AG04450 (cell line): Measurements from ENCODE around the gene RMRP. TPM values are rescaled to one million over a fixed set of nuclear protein-coding genes. Genes with fewer than 3 reads are reported as not detected.
A peak's percentile ranks its signal among the peaks of the same experiment; 100 is the strongest.

ENCODE experiments used
- CTCF ChIA-PET: fragments of 300-600, 350-600 bp; formaldehyde crosslinking; extraction: SDS; loops from one replicate; lab custom pipeline; 2022; ENCODE audit warnings: antibody characterized with exemption, inconsistent platforms; lab: Charles Lee
- POLR2A ChIA-PET: fragments of 350-600 bp; formaldehyde crosslinking; extraction: SDS; loops from one replicate; lab custom pipeline; 2021; ENCODE audit warnings: antibody characterized with exemption, inconsistent platforms; lab: Yijun Ruan, JAX
- DNase-seq: peaks from one replicate; pipeline ENCODE4 v3.0.0-alpha.2; 2011; ENCODE audit warnings: low read depth, low spot score
- H3K27ac ChIP-seq: one replicate; pipeline ENCODE4 v1.5.1; 2012; ENCODE audit warnings: low read depth, low read length, control low read depth
- H3K27me3 ChIP-seq: one replicate; pipeline ENCODE4 v1.6.0; 2012; ENCODE audit warnings: low read length; ENCODE audit not compliant: control insufficient read depth, insufficient read depth
- H3K4me3 ChIP-seq: 2 replicates; pipeline ENCODE4 v1.5.1; 2011; ENCODE audit warnings: mild to moderate bottlenecking, low read depth, low read length, control low read depth
- H3K9me3 ChIP-seq: 2 replicates; pipeline ENCODE4 v1.5.1; 2012; ENCODE audit warnings: low read length; ENCODE audit not compliant: control insufficient read depth, insufficient read depth
- polyA plus RNA-seq: library from polyadenylated mRNA; depleted of rRNA; stranded (reverse); fragments of >200 nt; gene quantifications from 2 replicates; pipeline ENCODE4 v1.2.3, GENCODE V29; 2011
- TF ChIP-seq, protein P1 (sequence below): IDR thresholded peaks from 2 replicates; pipeline ENCODE4 v1.5.1; 2011; ENCODE audit warnings: low read depth, low read length, control low read depth, inconsistent platforms

Gene RMRP
- polyA plus RNA-seq, 1 experiment = 173 TPM

DNA sequence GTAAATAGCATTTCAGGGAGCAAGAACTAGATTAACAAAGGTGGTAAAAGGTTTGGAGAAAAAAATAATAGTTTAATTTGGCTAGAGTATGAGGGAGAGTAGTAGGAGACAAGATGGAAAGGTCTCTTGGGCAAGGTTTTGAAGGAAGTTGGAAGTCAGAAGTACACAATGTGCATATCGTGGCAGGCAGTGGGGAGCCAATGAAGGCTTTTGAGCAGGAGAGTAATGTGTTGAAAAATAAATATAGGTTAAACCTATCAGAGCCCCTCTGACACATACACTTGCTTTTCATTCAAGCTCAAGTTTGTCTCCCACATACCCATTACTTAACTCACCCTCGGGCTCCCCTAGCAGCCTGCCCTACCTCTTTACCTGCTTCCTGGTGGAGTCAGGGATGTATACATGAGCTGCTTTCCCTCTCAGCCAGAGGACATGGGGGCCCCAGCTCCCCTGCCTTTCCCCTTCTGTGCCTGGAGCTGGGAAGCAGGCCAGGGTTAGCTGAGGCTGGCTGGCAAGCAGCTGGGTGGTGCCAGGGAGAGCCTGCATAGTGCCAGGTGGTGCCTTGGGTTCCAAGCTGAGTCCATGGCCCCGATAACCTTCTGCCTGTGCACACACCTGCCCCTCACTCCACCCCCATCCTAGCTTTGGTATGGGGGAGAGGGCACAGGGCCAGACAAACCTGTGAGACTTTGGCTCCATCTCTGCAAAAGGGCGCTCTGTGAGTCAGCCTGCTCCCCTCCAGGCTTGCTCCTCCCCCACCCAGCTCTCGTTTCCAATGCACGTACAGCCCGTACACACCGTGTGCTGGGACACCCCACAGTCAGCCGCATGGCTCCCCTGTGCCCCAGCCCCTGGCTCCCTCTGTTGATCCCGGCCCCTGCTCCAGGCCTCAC lies 15.6 kb upstream of the RMRP start, which contains the start of gene CA9:
Gene CA9 (plus strand): TSS at position 797 of the 893 bp plus-strand sequence. CDS start 32 bp downstream, at position 829.
- Histone ChIP-seq H3K27me3 (no peaks in the 10 kb centered on the region), H3K27ac (no peak within 1 kb of the TSS), H3K9me3 (no peaks in the 10 kb centered on the region; the same call in 1 of the 2 replicates), H3K4me3 (no peak within 1 kb of the TSS)
- CTCF ChIA-PET = interaction anchor here (0.8 to 1.1 kb wide), 2 partner anchors 12 to 23 kb away, joined by 3 to 5 read pairs; no protein-coding TSS in a partner anchor
- TF ChIP-seq, protein P1, sequence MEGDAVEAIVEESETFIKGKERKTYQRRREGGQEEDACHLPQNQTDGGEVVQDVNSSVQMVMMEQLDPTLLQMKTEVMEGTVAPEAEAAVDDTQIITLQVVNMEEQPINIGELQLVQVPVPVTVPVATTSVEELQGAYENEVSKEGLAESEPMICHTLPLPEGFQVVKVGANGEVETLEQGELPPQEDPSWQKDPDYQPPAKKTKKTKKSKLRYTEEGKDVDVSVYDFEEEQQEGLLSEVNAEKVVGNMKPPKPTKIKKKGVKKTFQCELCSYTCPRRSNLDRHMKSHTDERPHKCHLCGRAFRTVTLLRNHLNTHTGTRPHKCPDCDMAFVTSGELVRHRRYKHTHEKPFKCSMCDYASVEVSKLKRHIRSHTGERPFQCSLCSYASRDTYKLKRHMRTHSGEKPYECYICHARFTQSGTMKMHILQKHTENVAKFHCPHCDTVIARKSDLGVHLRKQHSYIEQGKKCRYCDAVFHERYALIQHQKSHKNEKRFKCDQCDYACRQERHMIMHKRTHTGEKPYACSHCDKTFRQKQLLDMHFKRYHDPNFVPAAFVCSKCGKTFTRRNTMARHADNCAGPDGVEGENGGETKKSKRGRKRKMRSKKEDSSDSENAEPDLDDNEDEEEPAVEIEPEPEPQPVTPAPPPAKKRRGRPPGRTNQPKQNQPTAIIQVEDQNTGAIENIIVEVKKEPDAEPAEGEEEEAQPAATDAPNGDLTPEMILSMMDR = no peak
- POLR2A ChIA-PET = interaction anchor here (0.7 to 1.4 kb wide), 5 partner anchors 10 to 58 kb away, joined by 3 to 6 read pairs (median 3); partner anchors contain the start of genes CREB3 and TLN1
- no peak for DNase-seq

DNA sequence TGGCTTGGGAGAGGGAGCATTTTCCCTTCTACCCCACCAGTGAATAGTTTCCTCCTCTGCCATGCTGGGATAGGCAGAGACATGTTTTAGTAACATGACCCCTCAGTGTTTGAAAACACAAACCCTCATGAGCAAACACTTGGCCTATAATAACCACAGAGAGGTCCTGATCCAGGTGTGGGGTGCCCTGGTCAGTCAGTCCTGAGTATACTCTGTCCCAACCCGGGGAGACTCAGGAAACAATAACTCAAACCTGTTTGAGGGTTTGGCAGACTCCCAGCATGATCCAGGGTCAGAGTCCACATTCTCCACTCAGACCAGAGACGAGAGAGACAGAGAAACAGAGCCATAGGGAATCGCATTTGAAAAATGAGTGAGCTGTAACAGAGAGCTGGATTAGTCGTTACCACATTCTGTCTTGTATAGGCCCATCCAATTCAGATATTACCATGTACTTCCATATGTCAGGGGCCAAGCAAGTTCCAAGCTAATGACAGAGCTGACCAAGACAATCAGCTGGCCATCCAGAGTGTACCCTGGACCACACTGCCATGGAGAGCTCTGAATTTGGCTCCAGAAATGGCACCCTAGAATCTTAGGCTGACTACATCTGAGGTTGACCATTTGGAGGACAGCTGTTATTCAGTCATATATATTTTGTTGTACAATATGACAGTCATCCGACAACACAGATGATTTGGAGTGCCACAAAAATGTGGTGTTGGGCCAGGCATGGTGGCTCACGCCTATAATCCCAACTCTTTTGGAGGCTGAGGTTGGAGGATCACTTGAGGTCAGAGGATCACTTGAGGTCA lies 11.7 kb upstream of the RMRP start:
- peak overlapping the region; percentile 25 for H3K27ac ChIP-seq
- ChIA-PET CTCF (interaction anchor here (1.0 to 1.7 kb wide), 5 partner anchors 8 to 58 kb away, joined by 3 to 14 read pairs (median 4); partner anchors contain the start of genes CCDC107 and RMRP), POLR2A (interaction anchor here (1.8 to 3.0 kb wide), 2 partner anchors 11 to 21 kb away, joined by 8 to 13 read pairs; partner anchors contain the start of gene TPM2)
- no peak overlapping the region for H3K4me3 ChIP-seq
- H3K27me3 ChIP-seq = no peaks in the 10 kb centered on the region
- TF ChIP-seq, protein P1 = no peak
- no peaks in the 10 kb centered on the region for H3K9me3 ChIP-seq
- DNase-seq = no peak

DNA sequence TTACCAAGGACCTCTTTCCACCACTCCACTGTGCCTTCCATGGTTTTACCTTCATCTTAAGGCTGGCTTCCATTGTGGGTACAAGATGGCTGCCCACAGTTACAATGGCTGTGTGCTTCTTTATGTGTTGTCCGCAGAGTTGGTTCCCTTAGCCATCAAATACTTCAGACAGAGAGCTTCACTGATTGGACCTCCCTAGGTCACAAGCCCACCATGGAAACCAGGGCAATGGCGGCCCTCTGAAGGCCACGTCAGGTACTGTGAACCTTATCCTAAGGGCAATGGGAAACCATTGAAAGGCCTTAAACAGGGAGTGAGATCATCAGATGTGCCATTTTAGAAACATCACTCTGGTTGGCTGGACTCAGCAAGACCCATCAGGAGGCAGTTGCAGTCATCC lies 10.1 kb upstream of the RMRP start:
- no peak overlapping the region for H3K27ac ChIP-seq
- ChIA-PET POLR2A (no interaction called here), CTCF (no interaction called here)
- no peak overlapping the region for H3K4me3 ChIP-seq
- no peaks in the 10 kb centered on the region for H3K9me3 ChIP-seq
- no peak for DNase-seq
- no peaks in the 10 kb centered on the region for H3K27me3 ChIP-seq
- TF ChIP-seq, protein P1 = no peak

DNA sequence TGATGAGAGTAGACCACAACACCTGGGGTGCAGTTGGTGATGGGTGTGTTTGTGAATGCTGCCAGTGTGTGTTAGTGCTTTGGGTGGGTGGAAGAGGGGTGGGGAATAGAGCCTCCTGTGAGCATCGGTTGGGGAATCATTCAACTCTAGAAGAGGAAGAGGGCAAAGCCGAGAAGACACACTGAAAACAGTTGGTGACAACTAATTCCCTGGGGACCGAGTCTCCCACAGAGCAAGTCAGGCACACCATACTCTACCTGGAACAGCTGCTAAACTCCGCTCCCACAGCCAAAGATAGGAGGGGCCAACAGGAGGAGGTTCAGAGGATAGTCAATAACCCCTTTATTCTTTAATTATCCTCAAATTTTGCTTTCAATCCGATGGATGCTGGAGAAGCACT lies 8.7 kb upstream of the RMRP start:
- TF ChIP-seq, protein P1 = no peak
- DNase-seq = no peak
- ChIA-PET CTCF (interaction anchor here (2.6 kb wide), 1 partner anchor 30 kb away, joined by 14 read pairs; no protein-coding TSS in a partner anchor), POLR2A (interaction anchor here (0.7 to 3.1 kb wide), 4 partner anchors 9 to 24 kb away, joined by 3 to 28 read pairs (median 10); no protein-coding TSS in a partner anchor)
- H3K27ac ChIP-seq = no peak overlapping the region
- H3K4me3 ChIP-seq = no peak overlapping the region
- no peaks in the 10 kb centered on the region for H3K9me3 ChIP-seq
- no peaks in the 10 kb centered on the region for H3K27me3 ChIP-seq
